GM18511 (cell line): ENCODE results near the gene ACYP1.
A peak's percentile ranks its signal among the peaks of the same experiment; 100 is the strongest.
"Not testable (repeated sequence)": the region's sequence is repeated elsewhere in the genome, so short reads cannot be mapped to it uniquely, and the experiment has no call there.

ENCODE experiments used
- ATAC-seq: cut with Tn5 transposase; IDR thresholded peaks from one replicate; pipeline ENCODE4 v1.9.1; 2021; ENCODE audit warnings: mild to moderate bottlenecking, moderate library complexity; ENCODE audit not compliant: unreplicated experiment

Gene ACYP1

DNA sequence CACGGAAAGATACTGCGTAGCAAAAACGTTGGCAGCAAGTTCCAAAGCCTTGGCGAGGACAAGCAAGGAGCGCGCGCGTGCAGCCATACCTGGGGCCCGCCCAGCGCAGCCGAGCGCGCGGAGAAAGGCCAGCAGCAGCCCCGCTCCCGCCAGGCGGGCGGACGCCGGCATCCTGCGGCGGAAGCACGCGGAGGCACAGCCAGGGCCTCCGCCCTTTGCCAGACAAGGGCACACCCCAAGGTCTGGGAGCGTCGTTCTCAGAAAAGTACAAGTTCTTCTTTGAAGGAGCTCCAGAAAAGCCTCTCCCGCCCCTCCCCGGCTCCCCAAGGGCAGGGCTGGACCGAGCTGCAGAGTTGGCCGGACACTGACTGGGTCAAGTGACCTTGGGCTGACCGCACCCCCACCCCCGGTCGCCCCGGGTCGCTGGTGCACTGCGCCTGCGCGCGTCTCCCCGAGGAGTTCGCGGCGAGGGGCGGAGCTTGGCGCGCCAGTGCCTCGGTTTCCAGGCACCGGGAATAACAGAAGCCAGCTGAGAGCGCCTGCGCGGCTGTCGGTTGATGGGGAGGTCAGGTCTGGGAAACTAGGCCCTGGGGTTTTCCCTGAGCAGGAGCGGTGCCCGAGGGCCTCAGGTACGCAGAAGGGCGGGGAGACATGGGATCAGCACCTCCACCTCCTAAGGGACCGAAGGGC lies 5.4 kb upstream of the ACYP1 start, which contains the start of gene ZC2HC1C:
Gene ZC2HC1C, plus strand, starts transcription at position 521 of the 690 bp plus-strand sequence. CDS start 933 bp downstream, outside the sequence.
- ATAC-seq = peak; percentile 81

DNA sequence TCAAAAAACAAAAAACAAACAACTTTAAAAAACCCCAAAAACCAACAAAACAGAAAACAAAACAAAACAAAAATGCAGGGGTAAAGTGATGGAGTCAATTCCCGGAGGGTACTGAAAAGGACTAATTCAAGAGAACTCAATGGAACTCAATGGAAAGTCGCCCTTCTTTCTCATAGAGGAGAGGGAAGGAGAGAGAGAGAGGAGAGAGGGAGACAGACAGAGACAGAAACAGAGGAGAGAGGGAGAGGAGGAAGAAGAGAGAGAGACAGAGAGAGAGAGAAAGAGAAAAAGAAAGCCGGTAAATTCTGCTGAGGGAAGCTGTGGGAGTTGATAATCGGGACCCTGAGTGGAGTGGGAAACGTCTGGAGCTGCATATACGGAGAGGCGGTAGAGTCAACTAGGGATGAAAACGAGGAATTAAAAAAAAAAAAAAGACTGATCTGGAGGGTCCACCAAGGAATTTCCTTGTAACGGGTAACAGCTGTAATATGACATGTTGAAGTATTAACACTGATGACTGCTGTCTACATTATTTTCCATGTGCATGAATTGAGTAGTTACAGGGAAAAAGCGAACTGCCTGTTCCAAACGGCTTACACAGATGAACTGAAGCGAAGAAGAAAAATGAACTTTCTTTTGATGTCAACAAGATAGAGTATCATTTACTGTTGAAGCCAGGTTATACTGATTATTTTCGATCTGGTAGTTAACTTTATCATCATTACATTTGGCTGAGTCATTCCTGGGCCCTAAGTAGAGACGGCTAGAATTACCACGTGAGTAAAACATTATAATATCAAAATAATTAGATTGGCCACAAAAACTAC lies 4.7 kb upstream of the ACYP1 start:
- no peak for ATAC-seq

DNA sequence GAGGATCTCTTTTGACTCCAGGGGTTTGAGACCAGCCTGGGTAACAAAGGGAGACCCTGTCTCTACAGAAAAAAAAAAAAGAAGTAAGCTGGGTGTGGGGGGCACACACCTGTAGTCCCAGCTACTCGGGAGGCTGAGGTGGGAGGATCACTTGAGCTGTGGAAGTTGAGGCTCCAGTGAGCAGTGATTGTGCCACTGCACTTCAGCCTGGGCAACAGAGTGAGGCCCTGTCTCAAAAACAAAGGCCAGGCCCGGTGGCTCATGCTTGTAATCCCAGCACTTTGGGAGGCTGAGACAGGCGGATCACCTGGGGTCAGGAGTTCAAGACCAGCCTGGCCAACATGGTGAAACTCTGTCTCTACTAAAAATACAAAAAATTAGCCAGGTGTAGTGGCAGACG lies 3.9 kb upstream of the ACYP1 start:
- ATAC-seq = not testable (repeated sequence)

DNA sequence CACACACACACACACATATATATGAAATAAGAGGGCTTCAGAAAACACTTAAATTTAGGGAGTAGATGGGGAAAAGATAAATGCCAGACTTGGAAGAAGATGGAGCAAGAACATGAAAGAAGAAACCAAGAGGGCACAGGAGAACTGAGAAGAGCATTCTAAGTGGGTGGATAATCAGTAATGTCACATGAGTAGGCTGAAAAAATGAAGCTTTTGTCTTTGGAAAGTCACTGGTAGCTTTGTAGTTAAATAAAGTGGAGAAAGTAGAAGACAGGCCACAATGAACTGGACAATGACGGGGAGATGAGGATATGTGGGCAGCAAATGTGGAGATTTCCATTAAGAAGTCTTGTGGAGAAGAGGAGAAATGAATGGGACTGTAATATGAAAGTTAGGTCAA lies 3.4 kb upstream of the ACYP1 start:
- no peak for ATAC-seq

DNA sequence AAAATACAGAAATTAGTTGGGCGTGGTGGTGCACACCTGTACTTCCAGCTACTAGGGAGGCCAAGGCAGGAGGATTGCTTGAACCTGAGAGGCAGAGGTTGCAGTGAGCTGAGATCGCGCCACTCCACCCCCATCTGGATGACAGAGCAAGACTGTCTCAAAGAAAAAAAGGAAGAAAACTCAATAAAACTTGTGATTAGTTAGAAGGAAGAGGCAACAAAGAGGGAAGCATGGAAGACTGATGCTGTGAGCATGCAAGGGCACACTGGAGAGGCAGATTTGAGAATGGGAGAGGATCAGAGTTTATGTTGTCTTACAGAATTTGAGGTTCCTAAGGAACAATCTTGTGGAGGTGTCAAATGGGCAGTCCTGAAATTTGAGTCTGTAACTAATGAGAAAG lies 2.9 kb upstream of the ACYP1 start:
- ATAC-seq = no peak

DNA sequence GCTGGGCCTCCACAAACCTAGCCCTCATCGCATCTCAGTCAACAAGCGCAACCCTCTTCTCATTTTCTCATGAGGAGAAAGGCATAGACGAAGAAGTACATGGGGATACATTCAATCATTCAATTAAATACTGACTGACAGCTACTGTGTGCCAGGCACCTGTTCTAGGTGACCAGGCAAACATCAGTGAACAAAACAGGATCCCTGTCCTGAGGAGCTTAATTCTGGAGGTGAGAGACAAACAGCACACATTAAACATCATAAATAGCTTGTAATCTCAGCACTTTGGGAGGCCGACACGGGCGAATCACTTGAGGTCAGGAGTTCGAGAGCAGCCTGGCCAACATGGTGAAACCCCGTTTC lies 362 bp upstream of the ACYP1 start:
- ATAC-seq = peak; percentile 24

DNA sequence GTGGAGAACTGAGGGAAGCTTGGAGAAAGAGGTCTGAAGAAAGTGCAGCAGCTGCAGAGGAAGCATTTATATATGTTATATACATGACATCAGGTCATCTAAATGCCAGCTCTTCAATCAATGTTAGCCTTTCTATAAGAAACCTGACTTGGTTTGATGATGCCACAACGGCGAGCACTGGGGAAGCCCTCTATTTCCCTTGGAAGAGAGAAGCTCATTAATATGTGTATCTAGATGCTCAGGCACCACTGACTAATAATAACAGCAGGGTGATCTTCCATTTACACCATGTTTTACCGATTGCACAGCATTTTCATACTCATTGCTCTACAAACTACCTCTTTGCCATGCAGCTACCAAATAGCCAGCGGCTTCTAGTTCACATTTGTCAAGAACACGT lies 811 bp downstream of the ACYP1 start:
- ATAC-seq = no peak

DNA sequence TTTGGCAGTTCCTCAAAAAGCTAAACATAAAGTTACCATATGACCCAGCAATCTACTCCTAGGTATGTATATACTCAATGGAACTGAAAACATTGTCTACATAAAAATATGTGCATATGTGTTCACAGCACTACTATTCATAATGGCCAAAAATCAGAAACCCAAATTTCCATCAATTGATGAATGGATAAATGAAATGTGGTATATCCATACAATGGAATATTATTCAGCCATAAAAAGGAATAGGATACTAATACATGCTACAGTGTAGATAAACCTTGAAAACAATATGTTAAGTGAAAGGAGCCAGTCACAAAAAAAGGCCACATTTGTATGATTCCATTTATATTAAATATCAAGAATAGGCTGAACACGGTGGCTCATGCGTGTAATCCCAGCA lies 3.4 kb downstream of the ACYP1 start:
- no peak for ATAC-seq

DNA sequence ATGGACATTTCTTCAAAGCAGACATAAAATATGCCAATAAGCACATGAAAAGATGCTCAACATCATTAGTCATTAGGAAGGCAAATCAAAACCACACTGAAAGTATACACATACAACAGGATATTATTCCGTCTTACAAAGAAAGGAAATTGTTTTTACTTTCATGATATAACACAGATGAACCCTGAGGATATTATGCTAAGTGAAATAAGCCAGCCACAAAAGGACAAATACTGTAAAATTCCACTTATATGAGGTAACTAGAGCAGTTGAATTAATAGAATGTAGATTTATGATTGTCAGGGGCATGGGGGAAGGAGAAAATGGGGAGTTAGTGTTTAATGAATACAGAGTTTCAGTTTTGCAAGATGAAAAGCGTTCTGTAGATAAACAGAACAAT lies 4.2 kb downstream of the ACYP1 start:
- ATAC-seq = no peak

DNA sequence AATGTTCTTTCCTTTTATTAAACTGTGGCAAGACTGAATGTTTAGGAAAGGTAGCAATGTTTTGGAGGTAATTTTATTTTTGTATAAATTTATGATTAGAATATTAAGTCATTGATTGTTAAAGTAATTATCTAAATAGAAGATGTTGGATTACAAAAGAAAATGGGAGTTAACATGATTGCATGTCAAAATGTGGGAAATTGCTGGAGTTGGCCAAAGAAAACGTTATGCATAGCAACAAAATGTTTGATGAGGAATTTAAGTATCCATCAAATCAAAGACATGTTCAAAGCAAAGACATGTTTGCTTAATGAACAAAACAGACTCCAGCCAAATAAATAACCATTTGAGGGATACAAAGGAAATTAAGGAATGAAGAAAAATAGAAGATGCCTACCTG lies 9.4 kb downstream of the ACYP1 start:
- ATAC-seq = no peak

DNA sequence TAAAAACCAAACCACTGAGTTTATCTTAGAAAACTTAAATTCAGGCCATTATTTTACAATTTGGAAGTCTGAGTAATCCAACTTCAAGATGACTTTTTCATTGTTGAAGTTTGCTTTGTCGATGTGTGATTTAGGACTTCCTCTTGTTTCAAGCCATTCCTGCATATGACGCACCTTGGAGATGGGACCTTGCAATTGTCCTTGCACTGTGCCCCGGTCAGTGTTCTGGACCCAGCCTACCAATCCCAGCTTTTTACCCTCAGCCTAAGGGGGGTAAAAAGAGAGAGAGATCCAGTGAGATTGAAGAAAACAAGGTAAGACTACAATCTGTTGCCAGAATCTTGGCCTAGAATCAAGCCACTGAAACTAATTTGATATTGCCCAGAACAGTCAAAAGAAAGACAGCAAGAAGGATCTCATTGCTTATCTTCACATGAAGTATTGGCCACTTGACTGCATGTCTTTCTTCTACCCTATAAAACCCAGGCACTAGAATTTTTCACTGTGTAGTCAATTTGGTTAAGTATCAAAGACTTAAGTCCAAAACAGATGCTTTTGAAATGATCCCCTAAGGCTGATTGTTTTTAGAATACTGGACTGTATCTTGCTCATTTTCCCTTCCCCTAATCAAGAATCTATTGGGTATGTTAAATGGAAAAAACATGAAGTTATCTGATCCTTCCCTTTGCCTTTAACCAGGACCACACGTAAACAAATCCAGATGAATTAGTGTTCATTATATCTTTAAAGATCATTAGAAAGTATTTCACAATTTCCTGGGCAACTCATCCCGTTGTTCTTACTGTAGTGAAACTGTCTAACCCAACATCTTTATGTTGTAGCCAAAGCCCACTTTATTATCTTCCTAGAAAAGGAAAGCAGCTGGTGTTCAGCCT lies 10.2 kb downstream of the ACYP1 start:
- no peak for ATAC-seq

DNA sequence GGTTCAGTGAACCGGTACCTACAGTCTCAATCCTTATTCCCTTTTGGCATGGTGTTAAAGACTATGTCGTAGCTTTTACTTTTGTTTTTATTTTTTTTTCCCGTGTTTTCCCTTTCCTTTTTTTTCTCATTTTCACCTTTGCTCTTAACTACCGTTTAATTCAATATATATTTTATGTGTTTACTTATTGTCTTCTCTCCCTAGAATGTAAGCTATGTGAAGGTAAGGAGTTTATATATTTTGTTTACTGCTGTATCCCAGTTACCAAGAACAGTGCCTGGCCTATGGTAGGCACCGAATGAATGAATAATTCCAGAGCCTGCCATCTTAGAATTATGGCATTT lies 12.3 kb downstream of the ACYP1 start:
- ATAC-seq = no peak

DNA sequence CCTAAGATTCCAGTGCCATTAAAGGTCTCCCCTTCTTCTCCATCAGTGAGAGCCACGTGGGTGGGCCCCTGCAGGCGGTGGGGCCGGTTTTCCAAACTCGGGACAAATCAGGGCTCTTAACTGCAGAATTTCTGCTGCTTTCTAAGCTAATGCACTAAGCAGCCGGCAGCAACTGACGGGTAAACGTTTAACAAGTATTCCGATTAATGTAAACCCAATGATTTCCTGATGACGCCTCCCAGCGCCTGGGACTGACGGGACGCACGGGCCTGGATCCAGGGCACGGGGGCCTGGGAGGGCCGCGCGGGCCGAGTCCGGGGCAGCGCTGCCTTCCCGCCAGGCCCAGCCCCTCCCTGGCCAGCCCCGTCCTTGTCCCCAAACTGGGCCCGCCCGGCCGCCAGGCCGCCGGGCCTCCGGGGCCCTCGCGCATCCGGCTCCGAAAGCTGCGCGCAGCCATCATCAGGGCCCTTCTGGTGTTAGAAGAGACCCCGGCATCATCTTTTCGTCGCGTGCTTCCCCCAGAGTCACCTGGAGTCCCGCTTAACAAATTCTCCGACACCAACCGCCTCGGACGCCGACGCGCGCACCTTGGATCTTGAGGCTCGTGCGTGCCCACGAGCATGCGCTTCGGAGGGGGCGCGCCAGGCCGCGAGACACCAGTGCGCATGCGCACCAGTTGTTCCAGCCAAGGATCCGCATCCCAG lies 12.8 kb downstream of the ACYP1 start, which contains the start of gene MLH3:
Gene MLH3, minus strand, starts transcription at position 616 of the 704 bp plus-strand sequence. CDS start 1,812 bp downstream, outside the sequence.
- peak; percentile 63 for ATAC-seq

DNA sequence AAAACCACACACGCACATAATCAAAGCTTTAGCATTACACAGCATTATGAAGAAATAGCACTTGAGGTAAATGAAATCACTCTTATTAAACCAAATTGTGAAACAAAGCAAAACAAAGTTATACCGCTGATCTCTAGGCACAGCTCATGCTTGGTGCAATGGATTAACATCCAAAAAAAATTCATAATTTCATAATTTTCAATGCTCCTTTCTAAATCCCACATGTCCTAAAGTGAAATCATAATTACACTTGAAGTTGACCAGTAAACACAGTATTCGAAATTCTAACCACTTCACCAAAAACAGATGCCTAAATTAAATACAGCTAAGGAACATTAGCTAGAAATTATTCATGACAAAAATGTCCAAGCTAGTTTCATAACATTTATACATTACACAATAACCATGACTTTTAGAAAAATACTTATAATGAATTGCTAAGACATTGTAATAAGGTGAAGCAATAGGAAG lies 14.1 kb downstream of the ACYP1 start:
- ATAC-seq = no peak

DNA sequence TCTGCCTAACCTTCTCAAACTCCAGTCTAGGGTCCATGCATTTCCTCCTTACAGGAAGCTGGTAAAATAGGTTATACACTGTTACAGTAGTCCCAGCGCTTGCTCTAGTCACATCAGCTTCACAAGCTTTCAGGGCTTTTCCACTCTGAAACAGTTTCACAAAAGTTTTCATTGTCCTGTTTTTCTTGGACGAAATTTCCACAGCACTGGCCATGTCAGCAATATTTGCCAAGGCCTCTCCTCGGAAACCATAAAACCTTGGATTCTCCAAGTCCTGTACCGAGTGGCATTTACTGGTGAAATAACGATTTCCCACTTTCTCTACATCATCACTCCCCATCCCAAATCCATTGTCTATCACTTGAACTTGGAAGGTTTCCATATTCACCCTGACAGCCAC lies 14.7 kb downstream of the ACYP1 start:
- ATAC-seq = no peak

DNA sequence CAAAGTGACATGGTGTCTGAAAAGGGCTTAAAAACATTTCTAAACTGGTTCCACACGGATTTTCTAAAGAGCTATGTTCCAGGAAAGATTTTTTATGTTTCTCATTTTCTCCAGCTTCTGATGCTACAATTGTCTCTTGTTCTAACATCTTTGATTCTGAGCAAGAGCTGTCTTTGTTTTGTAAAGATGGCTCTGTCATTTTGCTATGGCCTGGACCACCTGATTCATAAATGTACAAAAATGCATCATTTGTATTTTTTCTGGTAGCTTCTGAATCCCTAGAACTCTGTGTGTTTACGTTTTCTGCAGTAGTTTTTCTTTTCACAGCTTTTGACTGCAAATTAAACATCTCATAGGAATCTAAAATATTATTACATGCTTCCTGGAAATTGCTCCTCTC lies 15.7 kb downstream of the ACYP1 start:
- no peak for ATAC-seq

DNA sequence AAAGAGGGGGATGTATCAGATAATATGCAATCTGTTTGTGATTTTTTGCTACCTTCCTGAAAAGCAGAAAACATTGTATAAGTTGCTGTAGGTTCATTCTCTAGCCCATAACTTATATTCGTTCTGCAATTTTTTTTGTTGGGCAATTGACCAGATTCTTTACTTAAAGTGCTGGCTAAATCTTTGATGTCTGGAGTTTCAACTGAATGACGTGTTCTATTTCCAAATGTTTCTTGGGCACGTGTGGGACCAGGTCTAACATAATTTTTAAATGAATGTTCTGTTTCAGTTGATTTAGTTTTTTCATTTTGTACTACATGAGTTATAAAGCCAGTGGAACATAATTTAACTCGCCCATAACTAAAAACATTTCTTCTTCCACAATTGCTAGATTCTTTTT lies 16.3 kb downstream of the ACYP1 start:
- no peak for ATAC-seq

DNA sequence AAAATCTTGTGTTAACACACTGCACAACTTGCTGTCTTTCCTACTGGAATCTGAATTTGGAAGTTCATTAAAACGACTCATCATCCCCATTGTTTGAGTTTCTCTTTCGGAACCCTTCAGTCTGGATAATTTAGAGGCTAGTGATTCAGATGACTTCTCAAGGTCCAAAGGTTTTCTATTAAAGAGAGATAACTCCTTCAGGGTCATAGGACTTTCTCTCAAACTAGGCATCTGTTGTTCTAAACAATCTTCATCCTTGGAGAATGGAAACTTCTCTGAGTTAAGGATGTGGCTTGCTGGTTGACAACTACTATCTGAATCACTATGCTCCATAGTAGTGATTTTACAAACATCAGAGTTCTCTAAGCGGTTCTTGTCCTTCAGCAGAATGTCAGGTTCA lies 16.9 kb downstream of the ACYP1 start:
- ATAC-seq = no peak

DNA sequence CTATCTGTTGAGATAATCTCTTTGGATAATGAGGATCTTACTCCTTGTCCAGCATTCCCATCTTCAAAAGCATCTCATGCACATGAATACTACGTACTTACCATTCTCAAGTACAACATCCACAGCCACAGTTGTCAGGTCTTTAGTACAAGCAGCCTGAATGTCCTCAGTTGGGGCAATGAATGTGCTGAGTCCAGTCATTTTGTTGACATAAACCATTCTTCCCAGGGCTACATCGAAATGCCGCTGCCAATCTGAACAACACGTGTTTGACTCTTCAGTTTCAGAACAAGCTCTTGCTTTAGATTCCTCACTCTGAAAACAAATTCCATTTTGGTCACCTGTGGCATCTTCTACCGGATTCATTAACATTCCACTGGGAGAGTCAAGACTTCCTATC lies 17.5 kb downstream of the ACYP1 start:
- no peak for ATAC-seq

DNA sequence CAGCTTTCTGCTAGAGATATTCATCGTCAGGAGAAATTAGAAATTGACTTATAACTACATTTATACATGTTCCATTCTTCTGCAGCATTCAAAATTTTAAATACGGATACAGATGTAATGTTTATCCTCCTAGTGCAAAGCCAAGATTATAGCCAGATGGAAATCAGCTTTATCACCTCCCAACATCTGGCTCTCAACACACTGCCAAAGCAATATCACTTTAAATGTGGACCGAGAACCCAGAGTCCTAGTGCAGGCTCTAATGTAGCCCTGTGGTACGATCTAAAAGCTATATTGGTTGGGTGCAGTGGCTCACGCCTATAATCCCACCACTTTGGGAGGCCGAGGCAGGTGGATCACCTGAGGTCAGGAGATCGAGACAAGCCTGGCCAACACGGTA lies 19.1 kb downstream of the ACYP1 start:
- ATAC-seq = no peak

DNA sequence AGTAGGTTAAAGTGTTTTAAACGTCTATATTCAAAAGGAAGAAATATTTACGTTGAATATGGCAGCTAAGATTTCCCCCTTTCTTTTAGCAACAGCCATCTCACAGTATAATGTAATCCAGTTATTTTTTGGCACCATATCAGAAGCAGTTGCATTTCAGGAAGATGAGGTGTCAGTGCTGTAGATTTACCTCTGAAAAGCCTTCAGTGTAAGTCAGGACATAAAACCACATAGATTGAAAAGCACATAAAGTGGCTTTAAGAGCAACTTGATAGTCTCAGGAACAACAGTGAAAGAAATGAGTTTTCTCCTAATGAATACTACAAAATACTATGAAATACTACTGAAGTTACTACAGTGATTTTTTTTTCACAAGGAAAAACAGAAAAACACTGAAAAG lies 19.5 kb downstream of the ACYP1 start:
- ATAC-seq = no peak
